Measurements from ENCODE around the gene RENBP.

GRCh38 chrX:153944800-153945150 lies 332 bp upstream of the RENBP start:
- TF ChIP-seq ZNF347 (CRISPR knock-in tag; IDR thresholded peaks at IDR 0.05; ENCODE audit: low read depth) (no peak), MYC (IDR thresholded peaks at IDR 0.05; ENCODE audit: low read depth, low read length) (no peak), MYC (CRISPR knock-in tag; IDR thresholded peaks at IDR 0.05; ENCODE audit: borderline replicate concordance, low read depth) (no peak), ZNF764 (CRISPR knock-in tag; IDR thresholded peaks at IDR 0.05; ENCODE audit: low read depth) (no peak), TCF7L2 (IDR thresholded peaks at IDR 0.05; ENCODE audit: low read depth, low read length) (no peak), RBM17 (IDR thresholded peaks at IDR 0.05; ENCODE audit: borderline replicate concordance, low read depth, low read length) (no peak), RAD21 (CRISPR knock-in tag; conservative IDR thresholded peaks at IDR 0.05 in 1 of 2, IDR thresholded peaks at IDR 0.05 in 1 of 2) (no peak), SMC3 (conservative IDR thresholded peaks at IDR 0.05; ENCODE audit: insufficient read depth, low read depth, low read length) (no peak), CXXC5 (CRISPR knock-in tag; IDR thresholded peaks at IDR 0.05) (no peak), NFYB (IDR thresholded peaks at IDR 0.05; ENCODE audit: extremely low read depth, insufficient read length) (no peak)
